T-cell (primary cell): ENCODE measurements around the gene HTRA2. TPM values are rescaled to one million over a fixed set of nuclear protein-coding genes. Genes with fewer than 3 reads are reported as not detected.
A peak's percentile ranks its signal among the peaks of the same experiment; 100 is the strongest.

ENCODE experiments used
- ATAC-seq, 4 experiments: fragments of 200-7000 bp in 3 of 4; fragments of 150-1000 bp in 1 of 4; cut with Tn5 transposase; replicated peaks in 1 of 4; 1 replicate in 3 of 4; 2 replicates in 1 of 4; pipeline ENCODE4 v1.10.0; 2021; ENCODE audit warnings: moderate library complexity in 3 of 4, mild to moderate bottlenecking in 2 of 4, moderate number of reproducible peaks in 1 of 4
- CTCF ChIA-PET, 2 donors: fragments of 300-600 bp; sonication (Branson Sonifier 250); formaldehyde crosslinking; loops; one replicate each; lab custom pipeline; 2022; ENCODE audit warnings: antibody characterized with exemption in 2 of 2; lab: Charles Lee
- POLR2A ChIA-PET, 2 donors: fragments of 300-600 bp; sonication (Branson Sonifier 250); formaldehyde crosslinking; loops; one replicate each; lab custom pipeline; 2022; ENCODE audit warnings: antibody characterized with exemption in 2 of 2; lab: Charles Lee
- DNase-seq, 35 experiments: peaks; one replicate each; pipeline versions ENCODE4 v3.0.0 to v3.0.0-alpha.2; 2013 to 2023
- H3K27ac ChIP-seq: one replicate; pipeline ENCODE4 v1.5.1; 2013; ENCODE audit warnings: low read length
- H3K27me3 ChIP-seq, 2 experiments: replicated peaks in 1 of 2; 1 replicate in 1 of 2; 2 replicates in 1 of 2; pipeline versions ENCODE4 v1.6.1 to v1.7.0; 2013; ENCODE audit warnings: low read length in 1 of 2, mixed read lengths in 1 of 2; ENCODE audit not compliant: control insufficient read depth in 2 of 2, insufficient read depth in 2 of 2; ENCODE audit errors: extremely low read depth in 1 of 2
- H3K36me3 ChIP-seq, 2 donors: 1 replicate in 1 of 2; 2 replicates in 1 of 2; pipeline versions ENCODE4 v1.6.1 to v1.7.0; 2013; ENCODE audit warnings: low read length in 1 of 2; ENCODE audit not compliant: control insufficient read depth in 2 of 2, insufficient read depth in 1 of 2; ENCODE audit errors: extremely low read depth in 1 of 2
- H3K4me1 ChIP-seq, 2 experiments: 1 replicate in 1 of 2; 2 replicates in 1 of 2; pipeline versions ENCODE4 v1.6.1 to v1.7.0; 2013; ENCODE audit warnings: low read length in 2 of 2, mixed read lengths in 1 of 2; ENCODE audit not compliant: insufficient read depth in 2 of 2, control insufficient read depth in 1 of 2; ENCODE audit errors: extremely low read depth in 1 of 2
- H3K4me3 ChIP-seq, 2 donors: 1 replicate in 1 of 2; 2 replicates in 1 of 2; pipeline versions ENCODE4 v1.5.1 to v1.7.0; 2013; ENCODE audit warnings: mild to moderate bottlenecking in 2 of 2, low read length in 1 of 2, moderate library complexity in 1 of 2; ENCODE audit not compliant: control insufficient read depth in 1 of 2; ENCODE audit errors: extremely low read depth in 1 of 2
- H3K9me3 ChIP-seq: 2 replicates; pipeline ENCODE4 v1.7.0; 2013
- H3K27ac Mint-ChIP-seq, 2 donors: one replicate each; pipeline ENCODE4 v1.8.0; 2020 to 2021; ENCODE audit warnings: mild to moderate bottlenecking in 2 of 2, mixed read lengths in 2 of 2
- H3K27me3 Mint-ChIP-seq, 2 donors: one replicate each; pipeline ENCODE4 v1.8.0; 2021 to 2022; ENCODE audit warnings: mixed read lengths in 2 of 2
- H3K36me3 Mint-ChIP-seq: one replicate; pipeline ENCODE4 v1.8.0; 2021; ENCODE audit warnings: mixed read lengths
- H3K4me1 Mint-ChIP-seq, 3 donors: one replicate each; pipeline ENCODE4 v1.8.0; 2020 to 2022; ENCODE audit warnings: mixed read lengths in 3 of 3, mild to moderate bottlenecking in 1 of 3
- H3K4me3 Mint-ChIP-seq, 3 donors: one replicate each; pipeline ENCODE4 v1.8.0; 2020 to 2022; ENCODE audit warnings: mild to moderate bottlenecking in 3 of 3, mixed read lengths in 3 of 3, moderate library complexity in 3 of 3
- H3K9me3 Mint-ChIP-seq, 3 donors: one replicate each; pipeline ENCODE4 v1.8.0; 2020 to 2022; ENCODE audit warnings: mixed read lengths in 3 of 3
- WGBS: methylation state at CpG from one replicate; pipeline ENCODE4 v1.1.5; 2013; ENCODE audit warnings: missing lambda C conversion rate; ENCODE audit not compliant: insufficient coverage; 5-methylcytosine and 5-hydroxymethylcytosine counted together
- total RNA-seq, 35 experiments: library from RNA in 6 of 35; stranded (reverse) in 6 of 35; fragments of 120-200 nt in 1 of 35; gene quantifications; one replicate each; pipeline versions ENCODE4 v1.2.1 to v1.2.4 and lab custom pipeline; 2013 to 2026

The HTRA2 gene
- total RNA-seq, 5 donors from 2014 or later (not counting 1 experiment from before 2014, with no cell fraction given) = 25.1 to 45.2 (median 38.3) TPM

- DNase-seq = no peak
- peaks cover 0 to 45% of the 10 kb centered on the region in 2 experiments for H3K27me3 ChIP-seq
- POLR2A ChIA-PET = no interaction called here
- no peak overlapping the region for H3K4me3 ChIP-seq
- no peak overlapping the region for H3K27ac ChIP-seq
- H3K27ac Mint-ChIP-seq = peak overlapping the region in 1 of 2 donors; percentile 11
- H3K4me3 Mint-ChIP-seq = no peak overlapping the region
- H3K4me1 ChIP-seq = peaks cover 2 to 39% of the 10 kb centered on the region in 2 experiments
- H3K27me3 Mint-ChIP-seq = peaks cover 32 to 42% of the 10 kb centered on the region in 2 donors
- CTCF ChIA-PET = no interaction called here
- H3K4me1 Mint-ChIP-seq = peaks cover 13 to 25% (median 22%) of the 10 kb centered on the region in 3 donors
- no peak for ATAC-seq
- no peaks in the 10 kb centered on the region for H3K9me3 ChIP-seq
- H3K36me3 ChIP-seq = no peaks in the 10 kb centered on the region
- H3K9me3 Mint-ChIP-seq = no peaks in the 10 kb centered on the region
- H3K36me3 Mint-ChIP-seq = peaks cover 3% of the 10 kb centered on the region
Measured at GRCh38 chr2:74551530-74551929, 21.8 kb downstream of the HTRA2 start.

- DNase-seq (no peak), ATAC-seq (no peak)
- Mint-ChIP-seq H3K4me3 (peak overlapping the region; percentile 42 to 72 (median 52)), H3K4me1 (peaks cover 13 to 25% (median 25%) of the 10 kb centered on the region in 3 donors), H3K9me3 (no peaks in the 10 kb centered on the region), H3K36me3 (peaks cover 4% of the 10 kb centered on the region), H3K27me3 (peaks cover 30 to 40% of the 10 kb centered on the region in 2 donors), H3K27ac (peak overlapping the region in 1 of 2 donors; percentile 40)
- WGBS = 76% methylated on average over 21 of the region's 21 CpGs
- no peak overlapping the region for H3K4me3 ChIP-seq
- no peaks in the 10 kb centered on the region for H3K9me3 ChIP-seq
- H3K27me3 ChIP-seq = peaks cover 0 to 39% of the 10 kb centered on the region in 2 experiments
- ChIA-PET POLR2A (no interaction called here), CTCF (no interaction called here)
- peaks cover 2 to 39% of the 10 kb centered on the region in 2 experiments for H3K4me1 ChIP-seq
- no peak overlapping the region for H3K27ac ChIP-seq
- no peaks in the 10 kb centered on the region for H3K36me3 ChIP-seq
Measured at GRCh38 chr2:74551942-74552913, 22.5 kb downstream of the HTRA2 start.

GRCh38 chr2:74552914-74553811 lies 23.4 kb downstream of the HTRA2 start:
- peak in 1 of 35 experiments; percentile 19 for DNase-seq

DNA sequence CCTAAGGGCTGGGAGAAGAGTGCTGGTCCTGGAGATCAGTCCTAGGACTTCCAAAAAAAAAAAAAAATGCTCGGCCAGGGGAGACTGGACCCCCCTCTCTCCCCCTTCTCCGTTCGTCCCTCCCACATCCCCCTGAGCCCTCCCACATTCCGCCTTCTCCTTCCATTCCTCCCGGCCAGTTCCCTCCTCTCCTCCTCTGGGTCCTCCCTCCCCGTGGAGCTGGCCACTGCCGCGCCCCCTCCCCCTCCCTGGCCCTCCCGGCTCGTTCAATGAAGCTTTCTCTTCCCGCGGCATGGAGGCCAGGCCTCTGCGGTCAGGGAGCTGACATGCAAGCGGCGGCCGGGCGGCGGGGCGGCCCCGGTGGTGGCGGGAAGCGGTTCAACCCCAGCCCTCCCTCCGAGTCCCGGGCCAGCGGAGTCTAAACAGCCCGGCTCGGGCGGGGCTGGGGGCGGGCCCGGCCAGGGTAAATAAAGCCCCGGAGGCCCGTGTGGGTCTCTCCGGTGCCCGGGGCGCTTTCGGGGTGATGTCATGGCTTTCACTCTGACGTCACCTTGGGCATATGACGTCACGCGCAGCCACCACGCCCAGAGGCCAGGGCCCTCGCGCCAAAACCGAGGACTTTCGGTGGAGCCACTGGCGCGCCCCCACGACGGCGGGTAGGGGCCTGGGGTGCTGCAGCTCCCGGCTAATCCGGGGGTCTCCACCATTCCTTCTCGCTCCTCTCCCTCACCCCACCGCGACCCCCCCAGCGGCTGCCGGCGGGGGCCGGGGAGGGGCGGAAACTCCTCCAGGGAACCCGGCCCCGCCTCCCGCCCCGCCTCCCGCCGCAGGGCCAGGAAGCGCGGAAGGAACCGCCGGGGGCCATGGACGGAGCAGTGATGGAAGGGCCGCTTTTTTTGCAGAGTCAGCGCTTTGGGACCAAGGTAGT lies 24.4 kb downstream of the HTRA2 start, which contains the start of the genes DOK1 and LOXL3:
TSS of gene DOK1 (plus strand) at position 829 of the 928 bp plus-strand sequence. CDS start at position 864, 35 bp downstream.
TSS of gene LOXL3 (minus strand) at position 51 of the 928 bp plus-strand sequence. CDS start 1,308 bp downstream, outside the sequence.
- Mint-ChIP-seq H3K4me1 (peaks cover 8 to 21% (median 19%) of the 10 kb centered on the region in 3 donors), H3K9me3 (no peaks in the 10 kb centered on the region), H3K27ac (peak within 1 kb of the TSS; percentile 75 to 85), H3K4me3 (peak within 1 kb of the TSS; percentile 86 to 94 (median 91)), H3K27me3 (peaks cover 19 to 27% of the 10 kb centered on the region in 2 donors), H3K36me3 (peaks cover 7% of the 10 kb centered on the region)
- Histone ChIP-seq H3K36me3 (no peaks in the 10 kb centered on the region), H3K9me3 (no peaks in the 10 kb centered on the region), H3K27me3 (peaks cover 0 to 30% of the 10 kb centered on the region in 2 experiments), H3K27ac (peak within 1 kb of the TSS; percentile 75), H3K4me3 (peak within 1 kb of the TSS; percentile 96 to 97), H3K4me1 (peaks cover 0 to 32% of the 10 kb centered on the region in 2 experiments)
- ChIA-PET POLR2A (interaction anchor here in 1 of 2 donors (0.6 kb wide), 1 partner anchor 96 kb away, joined by 4 read pairs; the partner anchor contains the start of gene WBP1), CTCF (interaction anchor here in 1 of 2 donors (0.7 kb wide), 1 partner anchor 404 kb away, joined by 3 read pairs; no protein-coding TSS in a partner anchor)
- ATAC-seq (peak; percentile 81 to 87 (median 85)), DNase-seq (peak; percentile 49 to 85 (median 73))
- WGBS = 1% methylated on average over 61 of the region's 73 CpGs

More at GRCh38 chr2:74552914-74553811, 23.4 kb downstream of the HTRA2 start:
- Histone ChIP-seq H3K27me3 (peaks cover 0 to 38% of the 10 kb centered on the region in 2 experiments), H3K4me3 (peak overlapping the region in 1 of 2 donors; percentile 97), H3K36me3 (no peaks in the 10 kb centered on the region), H3K9me3 (no peaks in the 10 kb centered on the region), H3K27ac (no peak overlapping the region), H3K4me1 (peaks cover 2 to 39% of the 10 kb centered on the region in 2 experiments)
- Mint-ChIP-seq H3K4me3 (peak overlapping the region; percentile 74 to 86 (median 80)), H3K36me3 (peaks cover 7% of the 10 kb centered on the region), H3K9me3 (no peaks in the 10 kb centered on the region), H3K4me1 (peaks cover 12 to 25% (median 23%) of the 10 kb centered on the region in 3 donors), H3K27me3 (peaks cover 24 to 32% of the 10 kb centered on the region in 2 donors), H3K27ac (peak overlapping the region; percentile 48 to 57)
- 90% methylated on average over 23 of the region's 27 CpGs for WGBS
- ATAC-seq = no peak
- ChIA-PET POLR2A (no interaction called here), CTCF (no interaction called here)

GRCh38 chr2:74554820-74555531 lies 25.2 kb downstream of the HTRA2 start:
- Histone ChIP-seq H3K36me3 (no peaks in the 10 kb centered on the region), H3K27ac (peak overlapping the region; percentile 75), H3K4me1 (peaks cover 0 to 27% of the 10 kb centered on the region in 2 experiments), H3K27me3 (peaks cover 0 to 23% of the 10 kb centered on the region in 2 experiments), H3K9me3 (no peaks in the 10 kb centered on the region), H3K4me3 (peak overlapping the region; percentile 96 to 97)
- peaks cover 7% of the 10 kb centered on the region for H3K36me3 Mint-ChIP-seq
- H3K4me3 Mint-ChIP-seq = peak overlapping the region; percentile 86 to 94 (median 91)
- H3K9me3 Mint-ChIP-seq = no peaks in the 10 kb centered on the region
- H3K27me3 Mint-ChIP-seq = peaks cover 12 to 20% of the 10 kb centered on the region in 2 donors
- H3K27ac Mint-ChIP-seq = peak overlapping the region; percentile 75 to 85
- CTCF ChIA-PET = interaction anchor here in 1 of 2 donors (0.6 kb wide), 2 partner anchors 271 to 302 kb away, joined by 3 to 4 read pairs; no protein-coding TSS in a partner anchor
- POLR2A ChIA-PET = no interaction called here
- peaks cover 3 to 16% (median 14%) of the 10 kb centered on the region in 3 donors for H3K4me1 Mint-ChIP-seq
- 1% methylated on average over 40 of the region's 58 CpGs for WGBS
- DNase-seq (peak in 16 of 35 experiments; percentile 20 to 57 (median 39)), ATAC-seq (peak; percentile 49 to 65 (median 58))
